SK-N-SH (cell line): ENCODE results near the gene KCTD7. TPM values are rescaled to one million over a fixed set of nuclear protein-coding genes. Genes with fewer than 3 reads are reported as not detected.

Source experiments
- CTCF ChIA-PET: fragments of 300-600, 350-600 bp; formaldehyde crosslinking; extraction: SDS; loops from one replicate; lab custom pipeline; 2021; lab: Yijun Ruan, JAX
- POLR2A ChIA-PET: fragments of 350-600 bp; sonication (Branson Sonifier 250); formaldehyde crosslinking; extraction: SDS; loops from one replicate; lab custom pipeline; 2020; ENCODE audit warnings: antibody characterized with exemption, inconsistent platforms; lab: Yijun Ruan, JAX
- DNase-seq: peaks from one replicate; pipeline ENCODE4 v3.0.0; 2012
- H2AFZ ChIP-seq: fragments of 200-600 bp; sonication (generic); 2 replicates; pipeline ENCODE4 v1.8.1; 2016; ENCODE audit warnings: antibody characterized with exemption, mild to moderate bottlenecking, low read depth
- H3F3A ChIP-seq: fragments of 200-600 bp; sonication (generic); replicated peaks from 2 replicates; pipeline ENCODE3; 2016; ENCODE audit warnings: antibody characterized with exemption, mild to moderate bottlenecking; ENCODE audit not compliant: insufficient read depth
- H3K27ac ChIP-seq, 2 experiments: fragments of 200-500 bp in 1 of 2; fragments of 200-600 bp in 1 of 2; sonication (Bioruptor generic) in 1 of 2; sonication (generic), shearing (Covaris generic) in 1 of 2; 2 replicates each; pipeline versions ENCODE4 v1.5.1 to v1.6.1; 2014 to 2016; ENCODE audit warnings: low read depth in 2 of 2, inconsistent platforms in 1 of 2, low read length in 1 of 2, mild to moderate bottlenecking in 1 of 2, mixed read lengths in 1 of 2
- H3K27me3 ChIP-seq: fragments of 200-600 bp; sonication (generic), shearing (Covaris generic); 2 replicates; pipeline ENCODE4 v1.6.1; 2016; ENCODE audit warnings: mixed run types; ENCODE audit not compliant: insufficient read depth
- H3K36me3 ChIP-seq, 2 experiments: fragments of 200-500 bp in 1 of 2; fragments of 200-600 bp in 1 of 2; sonication (Bioruptor generic) in 1 of 2; sonication (generic) in 1 of 2; replicated peaks in 1 of 2; 2 replicates each; pipeline versions ENCODE3 to v1.5.1; 2014 to 2016; ENCODE audit warnings: low read length in 1 of 2, mild to moderate bottlenecking in 1 of 2; ENCODE audit not compliant: insufficient read depth in 2 of 2, control insufficient read depth in 1 of 2
- H3K4me1 ChIP-seq, 2 experiments: fragments of 200-500 bp in 1 of 2; fragments of 200-600 bp in 1 of 2; sonication (Bioruptor generic) in 1 of 2; sonication (generic), shearing (Covaris generic) in 1 of 2; 2 replicates each; pipeline versions ENCODE4 v1.5.1 to v1.6.1; 2014 to 2016; ENCODE audit warnings: low read depth in 1 of 2, low read length in 1 of 2, mixed run types in 1 of 2; ENCODE audit not compliant: insufficient read depth in 2 of 2, control insufficient read depth in 1 of 2
- H3K4me2 ChIP-seq: fragments of 200-600 bp; sonication (generic), shearing (Covaris generic); 2 replicates; pipeline ENCODE4 v1.6.1; 2017; ENCODE audit warnings: mixed run types
- H3K4me3 ChIP-seq, 2 experiments: fragments of 200-500 bp in 1 of 2; fragments of 200-600 bp in 1 of 2; sonication (Bioruptor generic) in 1 of 2; sonication (generic), shearing (Covaris generic) in 1 of 2; 2 replicates each; pipeline versions ENCODE4 v1.5.1 to v1.8.1; 2014 to 2016; ENCODE audit warnings: low read depth in 2 of 2, inconsistent platforms in 1 of 2, low read length in 1 of 2, mild to moderate bottlenecking in 1 of 2, mixed read lengths in 1 of 2, moderate library complexity in 1 of 2
- H3K79me2 ChIP-seq: fragments of 200-600 bp; sonication (generic); 2 replicates; pipeline ENCODE4 v1.8.1; 2017; ENCODE audit warnings: mild to moderate bottlenecking; ENCODE audit not compliant: insufficient read depth
- H3K9ac ChIP-seq: fragments of 200-600 bp; sonication (generic); 2 replicates; pipeline ENCODE4 v1.6.1; 2017; ENCODE audit warnings: mixed run types
- H3K9me2 ChIP-seq: fragments of 200-600 bp; sonication (generic); 2 replicates; pipeline ENCODE4 v1.6.1; 2017; ENCODE audit warnings: mixed run types
- H3K9me3 ChIP-seq: fragments of 200-600 bp; sonication (generic); 2 replicates; pipeline ENCODE4 v1.6.1; 2017; ENCODE audit warnings: mixed run types, mild to moderate bottlenecking, moderate library complexity
- H4K20me1 ChIP-seq: fragments of 200-600 bp; sonication (generic); 2 replicates; pipeline ENCODE4 v1.6.1; 2017; ENCODE audit warnings: mild to moderate bottlenecking, mixed run types; ENCODE audit not compliant: insufficient read depth
- CHD2 ChIP-seq: fragments of 150-350 bp; IDR thresholded peaks from 2 replicates; pipeline ENCODE4 v1.6.1; 2018; ENCODE audit warnings: low read length; ENCODE audit not compliant: partially characterized antibody
- ELF1 ChIP-seq: IDR thresholded peaks from 2 replicates; pipeline ENCODE4 v1.4.0; 2012
- EP300 ChIP-seq, 2 experiments: IDR thresholded peaks; 2 replicates each; pipeline versions ENCODE4 v1.4.0 to v1.6.1; 2012; ENCODE audit warnings: borderline replicate concordance in 1 of 2, low read depth in 1 of 2, low read length in 1 of 2
- FOSL2 ChIP-seq: IDR thresholded peaks from 2 replicates; pipeline ENCODE4 v1.4.0; 2012; ENCODE audit warnings: low read depth, mild to moderate bottlenecking, moderate library complexity, borderline replicate concordance
- FOXJ3 ChIP-seq: sonication (generic); formaldehyde crosslinking; IDR thresholded peaks from 2 replicates; pipeline ENCODE4 v1.5.1; 2020; ENCODE audit warnings: mild to moderate bottlenecking, missing genetic modification reagents
- GABPA ChIP-seq: IDR thresholded peaks from 2 replicates; pipeline ENCODE4 v1.4.0; 2012; ENCODE audit warnings: low read depth, mild to moderate bottlenecking
- GATA2 ChIP-seq: sonication (generic); formaldehyde crosslinking; IDR thresholded peaks from 2 replicates; pipeline ENCODE4 v1.5.0; 2020; ENCODE audit warnings: mild to moderate bottlenecking, missing genetic modification reagents
- MXI1 ChIP-seq: IDR thresholded peaks from 2 replicates; pipeline ENCODE4 v1.6.1; 2012; ENCODE audit warnings: mild to moderate bottlenecking, low read depth, low read length, improper control_type of control experiment
- NFIC ChIP-seq: IDR thresholded peaks from 2 replicates; pipeline ENCODE4 v1.4.0; 2012; ENCODE audit warnings: borderline replicate concordance
- POLR2AphosphoS5 ChIP-seq: IDR thresholded peaks from 2 replicates; pipeline ENCODE4 v1.6.1; 2012; ENCODE audit warnings: low read depth, low read length
- RCOR1 ChIP-seq: fragments of 150-350 bp; IDR thresholded peaks from 2 replicates; pipeline ENCODE4 v1.6.1; 2017; ENCODE audit warnings: antibody characterized with exemption, low read length
- RFX5 ChIP-seq: IDR thresholded peaks from 2 replicates; pipeline ENCODE4 v1.6.1; 2012; ENCODE audit warnings: mild to moderate bottlenecking, improper control_type of control experiment, low read length
- SIN3A ChIP-seq: IDR thresholded peaks from 2 replicates; pipeline ENCODE4 v1.6.1; 2012; ENCODE audit warnings: low read depth, mild to moderate bottlenecking, low read length, moderate library complexity, borderline replicate concordance
- SMC3 ChIP-seq: IDR thresholded peaks from 2 replicates; pipeline ENCODE4 v1.6.1; 2012; ENCODE audit warnings: low read depth, low read length, improper control_type of control experiment
- TAF1 ChIP-seq: IDR thresholded peaks from 2 replicates; pipeline ENCODE4 v1.6.1; 2012; ENCODE audit warnings: low read depth, mild to moderate bottlenecking, low read length, moderate library complexity, borderline replicate concordance
- TCF12 ChIP-seq: IDR thresholded peaks from 2 replicates; pipeline ENCODE4 v1.4.0; 2012
- TEAD4 ChIP-seq: IDR thresholded peaks from 2 replicates; pipeline ENCODE4 v1.4.0; 2012; ENCODE audit warnings: mild to moderate bottlenecking, borderline replicate concordance; ENCODE audit not compliant: insufficient read depth
- WGBS: methylation state at CpG from one replicate; pipeline ENCODE4 v1.1.6; 2017; ENCODE audit warnings: low lambda C conversion rate; 5-methylcytosine and 5-hydroxymethylcytosine counted together
- polyA plus RNA-seq, 3 experiments: library from polyadenylated mRNA; depleted of rRNA; stranded (reverse); fragments of >200 nt; gene quantifications; 2 replicates each; pipeline ENCODE4 v1.2.3, GENCODE V29; 2012
- TF ChIP-seq, protein P1 (sequence below): fragments of 150-350 bp; IDR thresholded peaks from 2 replicates; pipeline ENCODE4 v1.6.1; 2016; ENCODE audit warnings: mild to moderate bottlenecking, low read depth, low read length
- TF ChIP-seq, protein P2 (sequence below): IDR thresholded peaks from 2 replicates; pipeline ENCODE4; 2012
- TF ChIP-seq, protein P3 (sequence below): IDR thresholded peaks from 2 replicates; pipeline ENCODE4 v1.4.0; 2012; ENCODE audit warnings: low read depth, borderline replicate concordance

Gene KCTD7
- polyA plus RNA-seq, 1 of the 3 experiments (the other 2 are of a cell fraction), result 19.5 TPM

DNA sequence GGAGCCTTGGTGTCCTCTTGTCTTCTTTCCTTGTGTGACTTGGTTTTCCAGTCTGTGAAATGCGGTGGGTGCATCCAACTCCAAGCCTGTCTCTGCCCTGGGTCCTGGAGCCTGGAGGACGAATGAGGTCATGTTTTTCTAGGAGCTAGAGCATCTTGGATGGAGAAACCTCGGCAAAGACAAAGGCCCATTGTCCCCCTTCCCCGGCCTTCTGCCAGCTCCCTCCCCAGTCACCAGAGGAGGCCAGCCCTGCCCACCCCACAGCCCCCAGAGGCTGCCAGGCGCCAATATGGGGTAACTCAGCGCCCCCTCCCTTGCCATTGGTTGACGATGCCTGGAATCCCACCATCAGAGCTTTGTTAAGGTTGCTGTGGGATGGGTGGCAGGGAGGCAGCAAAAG is 40.4 kb downstream of the KCTD7 start:
- POLR2A ChIA-PET, result interaction anchor here (1.0 kb wide), 1 partner anchor 71 kb away, joined by 3 read pairs; the partner anchor contains the start of gene RABGEF1

DNA sequence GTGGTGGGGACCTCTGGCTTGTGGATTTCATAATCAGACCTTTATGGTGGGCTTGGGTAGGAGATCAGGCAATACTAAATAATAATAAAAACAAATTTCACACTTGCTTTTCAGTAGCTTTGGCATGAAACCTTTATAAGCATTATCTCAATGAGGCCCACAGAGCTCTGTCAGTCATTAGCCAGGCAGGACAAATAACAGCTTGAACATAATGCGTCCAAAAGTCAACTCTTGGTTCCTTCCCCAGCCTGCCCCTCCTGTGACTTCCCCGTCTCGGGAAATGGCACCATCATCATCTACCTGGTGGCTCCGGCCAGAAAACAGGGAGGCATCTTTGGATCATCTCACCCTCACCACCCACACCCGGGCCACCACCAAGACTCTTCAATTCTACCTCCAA is 40.8 kb downstream of the KCTD7 start:
- no peaks in the 10 kb centered on the region for H3K9me3 ChIP-seq
- ChIA-PET CTCF (interaction anchor here (1.3 kb wide), 1 partner anchor 14 kb away, joined by 4 read pairs; no protein-coding TSS in a partner anchor), POLR2A (interaction anchor here (1.0 kb wide), 1 partner anchor 71 kb away, joined by 3 read pairs; the partner anchor contains the start of gene RABGEF1)
- no peaks in the 10 kb centered on the region for H3K27me3 ChIP-seq
- no peak overlapping the region for H2AFZ ChIP-seq
- no peaks in the 10 kb centered on the region for H3K36me3 ChIP-seq
- H3K27ac ChIP-seq, result no peak overlapping the region
- TF ChIP-seq GATA2 (CRISPR knock-in tag) (no peak), FOSL2 (no peak), POLR2AphosphoS5 (no peak), SMC3 (no peak), CHD2 (no peak), ELF1 (no peak), MXI1 (no peak), SIN3A (no peak), GABPA (no peak), NFIC (no peak), EP300 (IDR thresholded peaks at IDR 0.05; ENCODE audit: borderline replicate concordance in 1 of 2, low read depth in 1 of 2, low read length in 1 of 2) (no peak)
- TF ChIP-seq, protein P1, sequence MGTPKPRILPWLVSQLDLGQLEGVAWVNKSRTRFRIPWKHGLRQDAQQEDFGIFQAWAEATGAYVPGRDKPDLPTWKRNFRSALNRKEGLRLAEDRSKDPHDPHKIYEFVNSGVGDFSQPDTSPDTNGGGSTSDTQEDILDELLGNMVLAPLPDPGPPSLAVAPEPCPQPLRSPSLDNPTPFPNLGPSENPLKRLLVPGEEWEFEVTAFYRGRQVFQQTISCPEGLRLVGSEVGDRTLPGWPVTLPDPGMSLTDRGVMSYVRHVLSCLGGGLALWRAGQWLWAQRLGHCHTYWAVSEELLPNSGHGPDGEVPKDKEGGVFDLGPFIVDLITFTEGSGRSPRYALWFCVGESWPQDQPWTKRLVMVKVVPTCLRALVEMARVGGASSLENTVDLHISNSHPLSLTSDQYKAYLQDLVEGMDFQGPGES, result no peak
- TF ChIP-seq, protein P2, sequence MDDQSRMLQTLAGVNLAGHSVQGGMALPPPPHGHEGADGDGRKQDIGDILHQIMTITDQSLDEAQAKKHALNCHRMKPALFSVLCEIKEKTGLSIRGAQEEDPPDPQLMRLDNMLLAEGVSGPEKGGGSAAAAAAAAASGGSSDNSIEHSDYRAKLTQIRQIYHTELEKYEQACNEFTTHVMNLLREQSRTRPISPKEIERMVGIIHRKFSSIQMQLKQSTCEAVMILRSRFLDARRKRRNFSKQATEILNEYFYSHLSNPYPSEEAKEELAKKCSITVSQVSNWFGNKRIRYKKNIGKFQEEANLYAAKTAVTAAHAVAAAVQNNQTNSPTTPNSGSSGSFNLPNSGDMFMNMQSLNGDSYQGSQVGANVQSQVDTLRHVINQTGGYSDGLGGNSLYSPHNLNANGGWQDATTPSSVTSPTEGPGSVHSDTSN, result no peak
- H3K79me2 ChIP-seq, result peaks cover 25% of the 10 kb centered on the region
- H3F3A ChIP-seq, result no peaks in the 10 kb centered on the region
- H3K9ac ChIP-seq, result no peak overlapping the region
- H3K4me2 ChIP-seq, result no peak overlapping the region
- no peaks in the 10 kb centered on the region; a peak in 1 of 4 replicates for H3K4me1 ChIP-seq
- WGBS, result 98% methylated on average over 5 of the region's 5 CpGs
- no peaks in the 10 kb centered on the region for H3K9me2 ChIP-seq
- DNase-seq, result no peak
- peaks cover 7% of the 10 kb centered on the region for H4K20me1 ChIP-seq
- H3K4me3 ChIP-seq, result no peak overlapping the region

More for the DNA sequence above, 40.4 kb downstream of the KCTD7 start:
- H3F3A ChIP-seq, result no peaks in the 10 kb centered on the region
- H3K27me3 ChIP-seq, result no peaks in the 10 kb centered on the region
- no peak overlapping the region for H3K4me3 ChIP-seq
- no peak overlapping the region for H3K27ac ChIP-seq
- TF ChIP-seq TCF12 (no peak), POLR2AphosphoS5 (no peak), TAF1 (no peak), GABPA (no peak), FOXJ3 (CRISPR knock-in tag) (no peak), RCOR1 (no peak), TEAD4 (no peak), RFX5 (no peak), GATA2 (CRISPR knock-in tag) (no peak), SIN3A (no peak)
- TF ChIP-seq, protein P3, sequence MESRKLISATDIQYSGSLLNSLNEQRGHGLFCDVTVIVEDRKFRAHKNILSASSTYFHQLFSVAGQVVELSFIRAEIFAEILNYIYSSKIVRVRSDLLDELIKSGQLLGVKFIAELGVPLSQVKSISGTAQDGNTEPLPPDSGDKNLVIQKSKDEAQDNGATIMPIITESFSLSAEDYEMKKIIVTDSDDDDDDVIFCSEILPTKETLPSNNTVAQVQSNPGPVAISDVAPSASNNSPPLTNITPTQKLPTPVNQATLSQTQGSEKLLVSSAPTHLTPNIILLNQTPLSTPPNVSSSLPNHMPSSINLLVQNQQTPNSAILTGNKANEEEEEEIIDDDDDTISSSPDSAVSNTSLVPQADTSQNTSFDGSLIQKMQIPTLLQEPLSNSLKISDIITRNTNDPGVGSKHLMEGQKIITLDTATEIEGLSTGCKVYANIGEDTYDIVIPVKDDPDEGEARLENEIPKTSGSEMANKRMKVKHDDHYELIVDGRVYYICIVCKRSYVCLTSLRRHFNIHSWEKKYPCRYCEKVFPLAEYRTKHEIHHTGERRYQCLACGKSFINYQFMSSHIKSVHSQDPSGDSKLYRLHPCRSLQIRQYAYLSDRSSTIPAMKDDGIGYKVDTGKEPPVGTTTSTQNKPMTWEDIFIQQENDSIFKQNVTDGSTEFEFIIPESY, result no peak
- TF ChIP-seq, protein P2, result no peak
- no peak for DNase-seq
- H4K20me1 ChIP-seq, result peaks cover 11% of the 10 kb centered on the region
- CTCF ChIA-PET, result interaction anchor here (1.3 kb wide), 1 partner anchor 14 kb away, joined by 4 read pairs; no protein-coding TSS in a partner anchor
- no peak overlapping the region for H2AFZ ChIP-seq
- no peaks in the 10 kb centered on the region for H3K36me3 ChIP-seq
- H3K9me3 ChIP-seq, result no peaks in the 10 kb centered on the region
- H3K79me2 ChIP-seq, result peaks cover 27% of the 10 kb centered on the region; the same call in 1 of the 2 replicates
- no peaks in the 10 kb centered on the region; a peak in 1 of 4 replicates for H3K4me1 ChIP-seq
- H3K9me2 ChIP-seq, result no peaks in the 10 kb centered on the region
- no peak overlapping the region for H3K9ac ChIP-seq
- 92% methylated on average over 6 of the region's 7 CpGs for WGBS
- no peak overlapping the region for H3K4me2 ChIP-seq
